ENCODE measurements around the gene USP17L21.
"Not testable (repeated sequence)": the region's sequence is repeated elsewhere in the genome, so short reads cannot be mapped to it uniquely, and the experiment has no call there.

The USP17L21 gene

DNA sequence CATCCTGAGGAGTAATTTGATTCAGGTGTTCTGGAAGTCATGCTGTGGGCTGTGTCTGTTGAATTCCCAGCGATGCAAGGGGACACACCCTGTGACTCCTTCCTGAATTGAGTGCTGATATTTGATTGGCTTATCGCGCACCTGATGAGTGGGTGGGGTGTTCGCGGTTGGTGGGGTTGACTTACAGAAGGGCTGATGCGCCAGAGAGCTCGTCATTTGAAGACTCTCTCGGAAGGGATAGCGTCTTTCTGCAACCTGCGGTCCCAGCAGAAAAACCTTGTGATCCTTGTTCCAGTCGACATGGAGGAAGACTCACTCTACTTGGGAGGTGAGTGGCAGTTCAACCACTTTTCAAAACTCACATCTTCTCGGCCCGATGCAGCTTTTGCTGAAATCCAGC is at the start of gene USP17L21:
Gene USP17L21, plus strand, starts transcription at position 301 of the 400 bp plus-strand sequence. Its CDS starts 0 bp downstream, at position 301.
- not testable (repeated sequence) for DNase-seq

GRCh38 chr4:9214701-9215100 is 48.0 kb upstream of the USP17L21 start:
- DNase-seq: not testable (repeated sequence)

- DNase-seq: not testable (repeated sequence)
Observed at GRCh38 chr4:9215105-9215504, 47.6 kb upstream of the USP17L21 start, which contains the start of gene USP17L11. Gene USP17L11 (plus strand): TSS chr4:9215405. CDS start chr4:9215405, 0 bp downstream.

- not testable (repeated sequence) for DNase-seq
Observed at GRCh38 chr4:9219852-9220251, 42.8 kb upstream of the USP17L21 start, which contains the start of gene USP17L12. Gene USP17L12 (plus strand): TSS chr4:9220152. CDS start chr4:9220152, 0 bp downstream.

GRCh38 chr4:9224596-9224995 is 38.1 kb upstream of the USP17L21 start, which contains the start of gene USP17L13:
Gene USP17L13 (plus strand): TSS chr4:9224896. CDS start chr4:9224896, 0 bp downstream.
- not testable (repeated sequence) for DNase-seq

DNA sequence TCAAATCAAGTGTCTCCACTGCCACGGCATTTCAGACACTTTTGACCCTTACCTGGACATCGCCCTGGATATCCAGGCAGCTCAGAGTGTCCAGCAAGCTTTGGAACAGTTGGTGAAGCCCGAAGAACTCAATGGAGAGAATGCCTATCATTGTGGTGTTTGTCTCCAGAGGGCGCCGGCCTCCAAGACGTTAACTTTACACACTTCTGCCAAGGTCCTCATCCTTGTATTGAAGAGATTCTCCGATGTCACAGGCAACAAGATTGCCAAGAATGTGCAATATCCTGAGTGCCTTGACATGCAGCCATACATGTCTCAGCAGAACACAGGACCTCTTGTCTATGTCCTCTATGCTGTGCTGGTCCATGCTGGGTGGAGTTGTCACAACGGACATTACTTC is 32.4 kb upstream of the USP17L21 start:
- DNase-seq: not testable (repeated sequence)

- DNase-seq: not testable (repeated sequence)
Observed at GRCh38 chr4:9234085-9234484, 28.6 kb upstream of the USP17L21 start, which contains the start of gene USP17L15. Gene USP17L15 (plus strand): TSS chr4:9234385. CDS start chr4:9234385, 0 bp downstream.

DNA sequence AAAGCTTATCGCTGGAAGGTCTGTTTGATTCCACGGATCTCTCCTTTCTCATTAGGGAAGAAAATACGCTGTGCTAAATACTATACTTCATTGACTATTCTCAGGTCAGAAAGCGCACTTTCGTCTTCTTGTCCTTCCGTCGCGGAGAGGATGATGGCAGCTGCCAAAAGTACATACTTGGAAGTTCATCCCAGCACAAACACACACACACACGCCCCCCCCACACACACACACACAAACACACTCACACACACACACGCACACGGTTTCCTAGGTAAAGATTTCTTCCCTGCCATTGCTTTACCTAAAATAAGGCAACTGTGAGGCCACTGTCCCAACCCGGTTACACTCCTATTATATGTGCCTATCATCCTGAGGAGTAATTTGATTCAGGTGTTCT is 24.2 kb upstream of the USP17L21 start:
- DNase-seq: not testable (repeated sequence)

GRCh38 chr4:9243579-9243978 is 19.1 kb upstream of the USP17L21 start, which contains the start of gene USP17L17:
Gene USP17L17 (plus strand): TSS chr4:9243879. CDS start chr4:9243879, 0 bp downstream.
- not testable (repeated sequence) for DNase-seq

DNA sequence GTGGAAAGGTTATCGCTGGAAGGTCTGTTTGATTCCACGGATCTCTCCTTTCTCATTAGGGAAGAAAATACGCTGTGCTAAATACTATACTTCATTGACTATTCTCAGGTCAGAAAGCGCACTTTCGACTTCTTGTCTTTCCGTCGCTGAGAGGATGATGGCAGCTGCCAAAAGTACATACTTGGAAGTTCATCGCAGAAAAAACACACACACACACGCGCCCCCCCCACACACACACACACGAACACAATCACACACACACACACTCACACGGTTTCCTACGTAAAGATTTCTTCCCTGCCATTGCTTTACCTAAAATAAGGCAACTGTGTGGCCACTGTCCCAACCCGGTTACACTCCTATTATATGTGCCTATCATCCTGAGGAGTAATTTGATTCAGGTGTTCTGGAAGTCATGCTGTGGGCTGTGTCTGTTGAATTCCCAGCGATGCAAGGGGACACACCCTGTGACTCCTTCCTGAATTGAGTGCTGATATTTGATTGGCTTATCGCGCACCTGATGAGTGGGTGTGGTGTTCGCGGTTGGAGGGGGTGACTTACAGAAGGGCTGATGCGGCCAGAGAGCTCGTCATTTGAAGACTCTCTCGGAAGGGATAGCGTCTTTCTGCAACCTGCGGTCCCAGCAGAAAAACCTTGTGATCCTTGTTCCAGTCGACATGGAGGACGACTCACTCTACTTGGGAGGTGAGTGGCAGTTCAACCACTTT is 14.6 kb upstream of the USP17L21 start, which contains the start of gene USP17L18:
Gene USP17L18, plus strand, starts transcription at position 678 of the 728 bp plus-strand sequence. Its CDS starts 0 bp downstream, at position 678.
- DNase-seq: peak; percentile 18

DNA sequence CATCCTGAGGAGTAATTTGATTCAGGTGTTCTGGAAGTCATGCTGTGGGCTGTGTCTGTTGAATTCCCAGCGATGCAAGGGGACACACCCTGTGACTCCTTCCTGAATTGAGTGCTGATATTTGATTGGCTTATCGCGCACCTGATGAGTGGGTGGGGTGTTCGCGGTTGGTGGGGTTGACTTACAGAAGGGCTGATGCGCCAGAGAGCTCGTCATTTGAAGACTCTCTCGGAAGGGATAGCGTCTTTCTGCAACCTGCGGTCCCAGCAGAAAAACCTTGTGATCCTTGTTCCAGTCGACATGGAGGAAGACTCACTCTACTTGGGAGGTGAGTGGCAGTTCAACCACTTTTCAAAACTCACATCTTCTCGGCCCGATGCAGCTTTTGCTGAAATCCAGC is 9.6 kb upstream of the USP17L21 start, which contains the start of gene USP17L19:
Gene USP17L19, plus strand, starts transcription at position 301 of the 400 bp plus-strand sequence. Its CDS starts 0 bp downstream, at position 301.
- not testable (repeated sequence) for DNase-seq

GRCh38 chr4:9257824-9258223 is 4.8 kb upstream of the USP17L21 start, which contains the start of gene USP17L20:
Gene USP17L20 (plus strand): TSS chr4:9258124. CDS start chr4:9258124, 0 bp downstream.
- not testable (repeated sequence) for DNase-seq

GRCh38 chr4:9267319-9267718 is 4.6 kb downstream of the USP17L21 start, which contains the start of gene USP17L22:
Gene USP17L22 (plus strand): TSS chr4:9267619. CDS start chr4:9267619, 0 bp downstream.
- not testable (repeated sequence) for DNase-seq

DNA sequence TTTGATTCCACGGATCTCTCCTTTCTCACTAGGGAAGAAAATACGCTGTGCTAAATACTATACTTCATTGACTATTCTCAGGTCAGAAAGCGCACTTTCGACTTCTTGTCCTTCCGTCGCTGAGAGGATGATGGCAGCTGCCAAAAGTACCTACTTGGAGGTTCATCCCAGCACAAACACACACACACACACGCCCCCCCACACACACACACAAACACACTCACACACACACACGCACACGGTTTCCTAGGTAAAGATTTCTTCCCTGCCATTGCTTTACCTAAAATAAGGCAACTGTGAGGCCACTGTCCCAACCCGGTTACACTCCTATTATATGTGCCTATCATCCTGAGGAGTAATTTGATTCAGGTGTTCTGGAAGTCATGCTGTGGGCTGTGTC is 9.0 kb downstream of the USP17L21 start:
- not testable (repeated sequence) for DNase-seq

All from right forelimb (tissue), 1 donor.